OCI-LY7 (cell line): Measurements from ENCODE around the gene CNIH2.

Experiments
- EZH2phosphoT487 ChIP-seq: fragments of 200-600 bp; sonication (generic); IDR thresholded peaks from 2 replicates; pipeline ENCODE4 v1.6.1; 2018; ENCODE audit warnings: low read depth, borderline replicate concordance, mild to moderate bottlenecking, mixed run types, antibody characterized with exemption, low read length, moderate library complexity, mixed read lengths
- TF ChIP-seq, protein P1 (sequence below): fragments of 200-600 bp; sonication (generic); conservative IDR thresholded peaks from 2 replicates; pipeline ENCODE4 v1.5.1; 2014; ENCODE audit warnings: mild to moderate bottlenecking, antibody characterized with exemption, low read length, moderate library complexity, mixed read lengths

GRCh38 chr11:66313321-66314185, 35.6 kb downstream of the CNIH2 start:
- TF ChIP-seq, protein P1, sequence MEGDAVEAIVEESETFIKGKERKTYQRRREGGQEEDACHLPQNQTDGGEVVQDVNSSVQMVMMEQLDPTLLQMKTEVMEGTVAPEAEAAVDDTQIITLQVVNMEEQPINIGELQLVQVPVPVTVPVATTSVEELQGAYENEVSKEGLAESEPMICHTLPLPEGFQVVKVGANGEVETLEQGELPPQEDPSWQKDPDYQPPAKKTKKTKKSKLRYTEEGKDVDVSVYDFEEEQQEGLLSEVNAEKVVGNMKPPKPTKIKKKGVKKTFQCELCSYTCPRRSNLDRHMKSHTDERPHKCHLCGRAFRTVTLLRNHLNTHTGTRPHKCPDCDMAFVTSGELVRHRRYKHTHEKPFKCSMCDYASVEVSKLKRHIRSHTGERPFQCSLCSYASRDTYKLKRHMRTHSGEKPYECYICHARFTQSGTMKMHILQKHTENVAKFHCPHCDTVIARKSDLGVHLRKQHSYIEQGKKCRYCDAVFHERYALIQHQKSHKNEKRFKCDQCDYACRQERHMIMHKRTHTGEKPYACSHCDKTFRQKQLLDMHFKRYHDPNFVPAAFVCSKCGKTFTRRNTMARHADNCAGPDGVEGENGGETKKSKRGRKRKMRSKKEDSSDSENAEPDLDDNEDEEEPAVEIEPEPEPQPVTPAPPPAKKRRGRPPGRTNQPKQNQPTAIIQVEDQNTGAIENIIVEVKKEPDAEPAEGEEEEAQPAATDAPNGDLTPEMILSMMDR, result peak; percentile 49
- no peak for TF ChIP-seq EZH2phosphoT487
